ENCODE data around the gene IGF2R. TPM values are rescaled to one million over a fixed set of nuclear protein-coding genes. Genes with fewer than 3 reads are reported as not detected.

IGF2R gene
- total RNA-seq, 1 donor from 2014 or later = 73.4 TPM

GRCh38 chr6:160051390-160051789 is 82.5 kb downstream of the IGF2R start:
- no peak for TF ChIP-seq POLR2AphosphoS5 (IDR thresholded peaks at IDR 0.05; ENCODE audit: insufficient read depth in 1 of 2, low read depth in 1 of 2)
- no peak for TF ChIP-seq POLR2A (IDR thresholded peaks at IDR 0.05)
- TF ChIP-seq CTCF (IDR thresholded peaks at IDR 0.05) = no peak
- H3K27me3 ChIP-seq = no peaks in the 10 kb centered on the region
- no peak for DNase-seq (ENCODE audit: extremely low spot score in 2 of 2)
- intact Hi-C loops (cut with DNase I) = no loop called here
- H3K36me3 ChIP-seq = peaks cover 0 to 91% of the 10 kb centered on the region in 2 donors
- no peak overlapping the region for H3K4me3 ChIP-seq
- H3K27ac ChIP-seq = no peak overlapping the region
- H3K9me3 ChIP-seq = no peaks in the 10 kb centered on the region
- no peaks in the 10 kb centered on the region for H3K4me1 ChIP-seq

GRCh38 chr6:160054271-160054670 is 85.4 kb downstream of the IGF2R start:
- no peaks in the 10 kb centered on the region for H3K27me3 ChIP-seq
- intact Hi-C loops (cut with DNase I) = no loop called here
- TF ChIP-seq CTCF (IDR thresholded peaks at IDR 0.05) (no peak), POLR2A (IDR thresholded peaks at IDR 0.05) (no peak), POLR2AphosphoS5 (IDR thresholded peaks at IDR 0.05; ENCODE audit: insufficient read depth in 1 of 2, low read depth in 1 of 2) (no peak)
- no peaks in the 10 kb centered on the region for H3K4me1 ChIP-seq
- no peaks in the 10 kb centered on the region for H3K9me3 ChIP-seq
- no peak overlapping the region for H3K4me3 ChIP-seq
- peaks cover 0 to 91% of the 10 kb centered on the region in 2 donors for H3K36me3 ChIP-seq
- H3K27ac ChIP-seq = no peak overlapping the region
- no peak for DNase-seq (ENCODE audit: extremely low spot score in 2 of 2)

- no peak overlapping the region for H3K27ac ChIP-seq
- no peak overlapping the region for H3K4me3 ChIP-seq
- TF ChIP-seq POLR2AphosphoS5 (IDR thresholded peaks at IDR 0.05; ENCODE audit: insufficient read depth in 1 of 2, low read depth in 1 of 2) (no peak), POLR2A (IDR thresholded peaks at IDR 0.05) (no peak)
- intact Hi-C loops (cut with DNase I) = no loop called here
- H3K9me3 ChIP-seq = no peaks in the 10 kb centered on the region
- no peaks in the 10 kb centered on the region for H3K27me3 ChIP-seq
- peaks cover 0 to 91% of the 10 kb centered on the region in 2 donors for H3K36me3 ChIP-seq
- DNase-seq (ENCODE audit: extremely low spot score in 2 of 2) = no peak
- no peaks in the 10 kb centered on the region for H3K4me1 ChIP-seq
Measured at GRCh38 chr6:160054913-160055312, 86.0 kb downstream of the IGF2R start.

GRCh38 chr6:160055378-160055777 is 86.5 kb downstream of the IGF2R start:
- Histone ChIP-seq H3K27me3 (no peaks in the 10 kb centered on the region), H3K9me3 (no peaks in the 10 kb centered on the region)
- no peak for DNase-seq (ENCODE audit: extremely low spot score in 2 of 2)

GRCh38 chr6:160055813-160056212 is 86.9 kb downstream of the IGF2R start:
- no peak overlapping the region for H3K27ac ChIP-seq

More at GRCh38 chr6:160055378-160055777, 86.5 kb downstream of the IGF2R start:
- no peaks in the 10 kb centered on the region for H3K4me1 ChIP-seq
- H3K36me3 ChIP-seq = peaks cover 0 to 91% of the 10 kb centered on the region in 2 donors
- no peak for TF ChIP-seq POLR2AphosphoS5 (IDR thresholded peaks at IDR 0.05; ENCODE audit: insufficient read depth in 1 of 2, low read depth in 1 of 2)
- no peak for TF ChIP-seq POLR2A (IDR thresholded peaks at IDR 0.05)
- TF ChIP-seq CTCF (IDR thresholded peaks at IDR 0.05) = no peak
- intact Hi-C loops (cut with DNase I) = no loop called here
- H3K4me3 ChIP-seq = no peak overlapping the region
- H3K27ac ChIP-seq = no peak overlapping the region

More at GRCh38 chr6:160055813-160056212, 86.9 kb downstream of the IGF2R start:
- TF ChIP-seq POLR2AphosphoS5 (IDR thresholded peaks at IDR 0.05; ENCODE audit: insufficient read depth in 1 of 2, low read depth in 1 of 2) (no peak), CTCF (IDR thresholded peaks at IDR 0.05) (no peak), POLR2A (IDR thresholded peaks at IDR 0.05) (no peak)
- Histone ChIP-seq H3K27me3 (no peaks in the 10 kb centered on the region), H3K36me3 (peaks cover 0 to 91% of the 10 kb centered on the region in 2 donors), H3K4me3 (no peak overlapping the region), H3K4me1 (no peaks in the 10 kb centered on the region), H3K9me3 (no peaks in the 10 kb centered on the region)
- intact Hi-C loops (cut with DNase I) = no loop called here
- DNase-seq (ENCODE audit: extremely low spot score in 2 of 2) = no peak

Data from vagina (tissue), 2 donors.